ENCODE data around the gene LTV1.
A peak's percentile ranks its signal among the peaks of the same experiment; 100 is the strongest.
"Not testable (repeated sequence)": the region's sequence is repeated elsewhere in the genome, so short reads cannot be mapped to it uniquely, and the experiment has no call there.

The LTV1 gene, protein sequence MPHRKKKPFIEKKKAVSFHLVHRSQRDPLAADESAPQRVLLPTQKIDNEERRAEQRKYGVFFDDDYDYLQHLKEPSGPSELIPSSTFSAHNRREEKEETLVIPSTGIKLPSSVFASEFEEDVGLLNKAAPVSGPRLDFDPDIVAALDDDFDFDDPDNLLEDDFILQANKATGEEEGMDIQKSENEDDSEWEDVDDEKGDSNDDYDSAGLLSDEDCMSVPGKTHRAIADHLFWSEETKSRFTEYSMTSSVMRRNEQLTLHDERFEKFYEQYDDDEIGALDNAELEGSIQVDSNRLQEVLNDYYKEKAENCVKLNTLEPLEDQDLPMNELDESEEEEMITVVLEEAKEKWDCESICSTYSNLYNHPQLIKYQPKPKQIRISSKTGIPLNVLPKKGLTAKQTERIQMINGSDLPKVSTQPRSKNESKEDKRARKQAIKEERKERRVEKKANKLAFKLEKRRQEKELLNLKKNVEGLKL

DNA sequence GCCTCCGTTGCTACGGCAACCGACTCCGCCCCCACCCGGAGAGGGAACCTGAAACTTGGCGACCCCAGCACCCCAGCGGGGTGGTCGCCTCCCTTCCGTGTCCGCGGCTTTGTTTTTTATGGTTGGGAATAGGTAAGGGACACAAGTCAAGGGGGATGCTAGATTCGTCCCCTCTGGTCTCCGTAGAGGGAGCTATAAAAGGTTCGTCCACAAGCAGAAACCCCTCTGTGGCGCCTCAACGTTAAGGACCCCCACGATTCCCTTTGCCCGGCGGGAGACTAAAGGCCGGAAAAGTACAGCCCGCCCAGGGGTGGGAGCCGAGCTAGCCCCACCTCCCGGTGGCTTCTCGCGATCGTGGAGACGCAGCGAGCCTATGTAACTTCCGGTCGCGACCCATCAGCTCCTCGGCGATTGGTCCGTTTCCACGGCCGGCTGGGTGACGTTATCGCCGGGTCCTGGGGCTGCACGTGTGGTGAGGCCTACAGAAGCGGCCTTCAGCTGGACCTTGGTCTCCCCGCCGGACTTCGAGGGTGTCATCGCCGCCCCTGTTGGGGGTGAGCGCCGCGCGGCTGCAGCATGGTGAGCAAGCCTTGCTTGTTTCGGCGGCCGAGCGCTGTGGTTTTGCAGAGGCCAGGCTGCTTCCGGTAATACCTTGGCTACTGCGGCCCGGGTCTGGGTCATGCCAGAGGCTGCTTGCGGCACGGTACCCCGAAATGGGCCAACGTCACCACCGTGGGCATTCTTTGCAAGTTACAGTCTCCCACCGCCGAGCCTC lies at the start of gene LTV1:
LTV1 (plus strand) TSS at position 437 of the 775 bp plus-strand sequence; CDS start at position 577, 140 bp downstream.
- Mint-ChIP-seq H3K36me3 (ENCODE audit: insufficient read depth) (peaks cover 40% of the 10 kb centered on the region), H3K4me3 (peak within 1 kb of the TSS; percentile 93), H3K27me3 (no peaks in the 10 kb centered on the region), H3K27ac (ENCODE audit: low read depth) (peak within 1 kb of the TSS; percentile 96), H3K4me1 (peaks cover 26% of the 10 kb centered on the region), H3K9me3 (no peaks in the 10 kb centered on the region)
- peak; percentile 96 for ATAC-seq (replicated peaks; ENCODE audit: extremely low read depth, poor library complexity, severe bottlenecking)
- DNase-seq (ENCODE audit: low spot score in 2 of 2): peak; percentile 84

DNA sequence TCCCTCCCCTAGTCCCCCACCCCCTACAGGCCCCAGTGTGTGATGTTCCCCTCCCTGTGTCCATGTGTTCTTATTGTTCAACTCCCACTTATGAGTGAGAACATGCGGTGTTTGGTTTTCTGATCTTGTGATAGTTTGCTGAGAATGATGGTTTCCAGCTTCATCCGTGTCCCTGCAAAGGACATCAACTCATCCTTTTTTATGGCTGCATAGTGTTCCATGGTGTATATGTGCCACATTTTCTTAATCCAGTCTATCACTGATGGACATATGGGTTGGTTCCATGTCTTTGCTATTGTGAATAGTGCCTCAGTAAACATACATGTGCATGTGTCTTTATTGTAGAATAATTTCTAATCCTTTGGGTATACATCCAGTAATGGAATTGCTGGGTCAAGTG lies 46.6 kb upstream of the LTV1 start:
- H3K27me3 Mint-ChIP-seq; H3K9me3 Mint-ChIP-seq; DNase-seq (ENCODE audit: low spot score in 2 of 2); ATAC-seq (replicated peaks; ENCODE audit: extremely low read depth, poor library complexity, severe bottlenecking); H3K4me3 Mint-ChIP-seq; H3K27ac Mint-ChIP-seq (ENCODE audit: low read depth): not testable (repeated sequence)
- peaks cover 21% of the 10 kb centered on the region for H3K4me1 Mint-ChIP-seq
- peaks cover 19% of the 10 kb centered on the region for H3K36me3 Mint-ChIP-seq (ENCODE audit: insufficient read depth)

DNA sequence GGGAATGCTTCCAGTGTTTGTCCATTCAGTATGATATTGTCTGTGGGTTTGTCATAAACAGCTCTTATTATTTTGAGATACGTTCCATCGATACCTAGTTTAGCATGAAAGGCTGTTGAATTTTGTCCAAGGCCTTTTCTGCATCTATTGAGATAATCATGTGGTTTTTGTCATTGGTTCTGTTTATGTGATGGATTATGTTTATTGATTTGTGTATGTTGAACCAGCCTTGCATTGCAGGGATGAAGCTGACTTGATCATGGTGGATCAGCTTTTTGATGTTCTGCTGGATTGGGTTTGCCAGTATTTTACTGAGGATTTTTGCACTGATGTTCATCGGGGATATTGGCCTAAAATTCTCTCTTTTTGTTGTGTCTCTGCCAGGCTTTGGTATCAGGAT lies 44.7 kb upstream of the LTV1 start:
- H3K4me3 Mint-ChIP-seq; DNase-seq (ENCODE audit: low spot score in 2 of 2); H3K27ac Mint-ChIP-seq (ENCODE audit: low read depth); H3K27me3 Mint-ChIP-seq; H3K9me3 Mint-ChIP-seq; ATAC-seq (replicated peaks; ENCODE audit: extremely low read depth, poor library complexity, severe bottlenecking): not testable (repeated sequence)
- Mint-ChIP-seq H3K4me1 (peaks cover 14% of the 10 kb centered on the region), H3K36me3 (ENCODE audit: insufficient read depth) (peaks cover 17% of the 10 kb centered on the region)

DNA sequence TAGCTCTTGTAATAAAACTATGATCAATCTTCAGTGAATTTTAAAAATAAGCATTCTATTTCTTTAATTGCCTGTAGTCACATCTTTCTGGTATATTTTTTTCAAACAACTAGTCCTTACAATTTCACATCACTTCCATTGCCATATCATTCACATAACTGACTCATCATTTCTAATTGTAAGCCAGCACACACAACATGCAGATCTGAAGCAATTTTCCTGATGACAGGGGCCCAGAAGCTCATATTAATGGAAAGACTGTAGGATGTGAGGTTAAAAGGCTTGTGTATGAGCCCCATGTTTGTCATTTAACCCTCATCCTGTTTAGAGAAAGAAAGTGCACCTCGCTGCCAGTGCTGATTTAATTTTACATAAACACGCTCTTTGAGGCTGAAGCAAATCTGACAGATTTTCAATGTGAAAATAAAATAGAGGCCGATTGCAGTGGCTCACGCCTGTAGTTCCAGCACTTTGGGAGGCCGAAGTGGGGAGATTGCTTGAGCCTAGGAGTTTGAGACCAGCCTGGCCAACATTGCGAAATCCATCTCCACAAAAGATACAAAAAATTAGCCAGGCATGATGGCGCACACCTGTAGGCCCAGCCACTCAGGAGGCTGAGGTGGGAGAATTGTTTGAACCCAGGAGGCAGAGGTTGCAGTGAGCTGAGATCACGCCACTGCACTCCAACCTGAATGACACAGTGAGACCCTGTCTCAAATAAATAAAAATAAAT lies 40.1 kb upstream of the LTV1 start:
- ATAC-seq (replicated peaks; ENCODE audit: extremely low read depth, poor library complexity, severe bottlenecking) (no peak), DNase-seq (ENCODE audit: low spot score in 2 of 2) (no peak)
- Mint-ChIP-seq H3K27me3 (no peaks in the 10 kb centered on the region), H3K36me3 (ENCODE audit: insufficient read depth) (peaks cover 24% of the 10 kb centered on the region), H3K4me3 (no peak overlapping the region), H3K9me3 (peaks cover 8% of the 10 kb centered on the region), H3K27ac (ENCODE audit: low read depth) (no peak overlapping the region), H3K4me1 (peaks cover 26% of the 10 kb centered on the region)

- H3K9me3 Mint-ChIP-seq: peaks cover 8% of the 10 kb centered on the region
- no peak overlapping the region for H3K27ac Mint-ChIP-seq (ENCODE audit: low read depth)
- peaks cover 26% of the 10 kb centered on the region for H3K4me1 Mint-ChIP-seq
- ATAC-seq (replicated peaks; ENCODE audit: extremely low read depth, poor library complexity, severe bottlenecking) (no peak), DNase-seq (ENCODE audit: low spot score in 2 of 2) (no peak)
- no peak overlapping the region for H3K4me3 Mint-ChIP-seq
- H3K27me3 Mint-ChIP-seq: no peaks in the 10 kb centered on the region
- peaks cover 28% of the 10 kb centered on the region for H3K36me3 Mint-ChIP-seq (ENCODE audit: insufficient read depth)
These were observed 39.2 kb upstream of the LTV1 start for GRCh38 chr6:143803769-143804568.

GRCh38 chr6:143804835-143805239 lies 38.3 kb upstream of the LTV1 start:
- Mint-ChIP-seq H3K4me1 (peaks cover 18% of the 10 kb centered on the region), H3K27me3 (no peaks in the 10 kb centered on the region), H3K4me3 (no peak overlapping the region), H3K36me3 (ENCODE audit: insufficient read depth) (peaks cover 27% of the 10 kb centered on the region), H3K9me3 (no peaks in the 10 kb centered on the region), H3K27ac (ENCODE audit: low read depth) (no peak overlapping the region)
- ATAC-seq (replicated peaks; ENCODE audit: extremely low read depth, poor library complexity, severe bottlenecking): no peak
- DNase-seq (ENCODE audit: low spot score in 2 of 2): no peak

- Mint-ChIP-seq H3K36me3 (ENCODE audit: insufficient read depth) (peaks cover 27% of the 10 kb centered on the region), H3K27ac (ENCODE audit: low read depth) (peak overlapping the region; percentile 29), H3K4me1 (peaks cover 12% of the 10 kb centered on the region), H3K9me3 (no peaks in the 10 kb centered on the region), H3K27me3 (no peaks in the 10 kb centered on the region), H3K4me3 (no peak overlapping the region)
- ATAC-seq (replicated peaks; ENCODE audit: extremely low read depth, poor library complexity, severe bottlenecking) (no peak), DNase-seq (ENCODE audit: low spot score in 2 of 2) (no peak)
These were observed 36.6 kb upstream of the LTV1 start for GRCh38 chr6:143806282-143807102.

DNA sequence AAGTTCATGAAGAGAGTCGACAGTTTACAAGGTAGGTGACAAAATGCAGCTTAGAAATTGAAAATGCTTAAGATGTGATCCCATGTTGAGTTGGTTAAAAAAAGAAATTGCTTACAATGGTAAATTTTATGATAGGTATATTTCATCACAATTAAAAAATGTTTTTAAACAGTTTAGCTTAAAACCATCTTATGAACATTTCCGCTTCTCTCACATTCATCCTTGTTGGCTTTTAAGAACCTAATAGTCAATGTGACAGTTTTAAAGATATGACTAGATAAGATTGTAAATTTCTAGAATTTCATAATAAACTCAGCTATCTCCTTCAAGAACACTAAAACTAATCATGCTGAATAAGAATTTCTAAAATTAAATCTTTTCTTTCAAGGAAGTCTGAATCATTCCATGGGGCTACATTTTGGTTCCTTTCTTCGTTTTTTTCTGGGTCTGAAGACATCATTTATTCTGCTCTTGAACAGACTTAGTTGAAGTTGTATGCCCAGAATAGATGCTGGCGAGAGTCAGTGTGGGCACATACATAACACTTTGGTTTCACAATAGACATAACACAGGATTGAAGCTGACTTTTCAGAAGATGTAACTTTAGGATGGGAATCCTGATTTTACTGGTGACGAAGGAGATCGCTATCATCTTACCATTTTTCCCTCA lies 35.9 kb upstream of the LTV1 start:
- H3K4me3 Mint-ChIP-seq: no peak overlapping the region

DNA sequence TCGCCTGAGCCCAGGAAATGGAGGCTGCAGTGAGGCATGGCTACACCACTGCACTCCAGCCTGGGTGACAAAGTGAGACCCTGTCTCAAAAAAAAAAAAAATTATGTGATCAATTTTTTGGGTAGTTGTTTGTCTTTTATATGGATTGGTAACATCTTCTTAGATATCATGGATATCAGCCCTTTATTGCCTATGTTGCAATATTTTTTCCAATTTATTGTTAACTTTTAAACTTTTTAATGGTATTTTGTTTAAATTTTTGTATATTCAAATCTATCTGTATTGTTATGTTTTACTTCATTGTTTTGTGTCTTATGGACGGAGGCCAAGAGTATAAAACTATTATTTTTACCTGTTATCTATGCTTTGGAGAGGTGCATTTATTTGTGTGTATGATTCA lies 32.4 kb upstream of the LTV1 start:
- Mint-ChIP-seq H3K27ac (ENCODE audit: low read depth) (no peak overlapping the region), H3K4me1 (peaks cover 1% of the 10 kb centered on the region), H3K9me3 (no peaks in the 10 kb centered on the region), H3K4me3 (no peak overlapping the region), H3K27me3 (no peaks in the 10 kb centered on the region), H3K36me3 (ENCODE audit: insufficient read depth) (peaks cover 24% of the 10 kb centered on the region)
- ATAC-seq (replicated peaks; ENCODE audit: extremely low read depth, poor library complexity, severe bottlenecking) (no peak), DNase-seq (ENCODE audit: low spot score in 2 of 2) (no peak)

More for the DNA sequence above, 35.9 kb upstream of the LTV1 start:
- DNase-seq (ENCODE audit: low spot score in 2 of 2): no peak
- H3K9me3 Mint-ChIP-seq: no peaks in the 10 kb centered on the region
- peak overlapping the region; percentile 29 for H3K27ac Mint-ChIP-seq (ENCODE audit: low read depth)
- H3K4me1 Mint-ChIP-seq: peaks cover 11% of the 10 kb centered on the region
- no peak for ATAC-seq (replicated peaks; ENCODE audit: extremely low read depth, poor library complexity, severe bottlenecking)
- peaks cover 25% of the 10 kb centered on the region for H3K36me3 Mint-ChIP-seq (ENCODE audit: insufficient read depth)
- H3K27me3 Mint-ChIP-seq: no peaks in the 10 kb centered on the region

- no peaks in the 10 kb centered on the region for H3K4me1 Mint-ChIP-seq
- H3K36me3 Mint-ChIP-seq (ENCODE audit: insufficient read depth): peaks cover 25% of the 10 kb centered on the region
- no peak overlapping the region for H3K27ac Mint-ChIP-seq (ENCODE audit: low read depth)
- H3K9me3 Mint-ChIP-seq: no peaks in the 10 kb centered on the region
- no peaks in the 10 kb centered on the region for H3K27me3 Mint-ChIP-seq
- ATAC-seq (replicated peaks; ENCODE audit: extremely low read depth, poor library complexity, severe bottlenecking) (no peak), DNase-seq (ENCODE audit: low spot score in 2 of 2) (no peak)
- H3K4me3 Mint-ChIP-seq: no peak overlapping the region
These were observed 31.5 kb upstream of the LTV1 start for GRCh38 chr6:143811501-143812157.

Data from central memory CD8-positive, alpha-beta T cell (primary cell).